Measurements from ENCODE around the gene HYAL2. TPM values are rescaled to one million over a fixed set of nuclear protein-coding genes. Genes with fewer than 3 reads are reported as not detected.
A peak's percentile ranks its signal among the peaks of the same experiment; 100 is the strongest.

The HYAL2 gene
- total RNA-seq, 1 experiment from 2014 or later, result 12.6 TPM

- no peaks in the 10 kb centered on the region for H3K9me3 Mint-ChIP-seq (ENCODE audit: unreplicated experiment)
- CTCF ChIA-PET, result interaction anchor here (0.5 to 1.4 kb wide), 7 partner anchors 9 to 1316 kb away, joined by 3 to 9 read pairs (median 3); partner anchors contain the start of genes HYAL2, HYAL3, NAA80 and ZMYND10
- POLR2A ChIA-PET, result interaction anchor here (1.5 kb wide), 1 partner anchor 62 kb away, joined by 3 read pairs; the partner anchor contains the start of gene IFRD2
- peaks cover 25% of the 10 kb centered on the region for H3K4me1 Mint-ChIP-seq (ENCODE audit: insufficient read depth, unreplicated experiment)
- DNase-seq (ENCODE audit: unreplicated experiment), result no peak
- intact Hi-C loops (cut with micrococcal nuclease), result no loop called here
- no peaks in the 10 kb centered on the region for H3K27me3 Mint-ChIP-seq (ENCODE audit: insufficient read depth, unreplicated experiment)
- no TSS peak for BruUV-seq (replicated peaks)
- no peak for TF ChIP-seq CTCF (IDR thresholded peaks at IDR 0.05; ENCODE audit: unreplicated experiment)
- H3K4me3 Mint-ChIP-seq (ENCODE audit: unreplicated experiment), result no peak overlapping the region
- H3K36me3 Mint-ChIP-seq (ENCODE audit: insufficient read depth, unreplicated experiment), result peaks cover 43% of the 10 kb centered on the region
- no peak overlapping the region for H3K27ac Mint-ChIP-seq (ENCODE audit: low read depth, unreplicated experiment)
Observed at GRCh38 chr3:50354186-50354764, 31.7 kb upstream of the HYAL2 start.

DNA sequence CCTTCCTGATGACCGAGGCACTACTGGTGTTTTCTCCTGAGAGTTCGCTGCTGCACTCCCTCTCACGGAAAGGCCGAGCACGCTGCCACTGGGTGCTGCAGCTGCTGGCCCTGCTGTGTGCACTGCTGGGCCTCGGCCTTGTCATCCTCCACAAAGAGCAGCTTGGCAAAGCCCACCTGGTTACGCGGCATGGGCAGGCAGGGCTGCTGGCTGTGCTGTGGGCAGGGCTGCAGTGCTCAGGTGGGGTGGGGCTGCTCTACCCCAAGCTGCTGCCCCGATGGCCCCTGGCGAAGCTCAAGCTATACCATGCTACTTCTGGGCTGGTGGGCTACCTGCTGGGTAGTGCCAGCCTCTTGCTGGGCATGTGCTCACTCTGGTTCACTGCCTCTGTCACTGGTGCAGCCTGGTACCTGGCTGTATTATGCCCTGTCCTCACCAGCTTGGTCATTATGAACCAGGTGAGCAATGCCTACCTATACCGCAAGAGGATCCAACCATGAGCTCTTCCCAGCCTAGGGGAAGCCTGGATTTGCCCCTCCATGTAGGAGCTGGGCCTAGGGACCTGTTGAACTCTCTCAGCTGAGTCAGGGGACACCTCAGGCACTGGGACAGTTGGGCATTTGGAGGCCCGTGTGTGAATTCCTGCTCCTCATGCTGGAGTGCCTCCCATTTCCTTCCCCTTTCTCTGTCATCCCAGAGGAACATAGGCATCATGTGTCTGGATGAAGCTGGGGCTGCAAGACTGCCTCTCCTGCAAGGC lies 30.9 kb upstream of the HYAL2 start:
- CTCF ChIA-PET, result interaction anchor here (0.6 to 1.5 kb wide), 10 partner anchors 15 to 1316 kb away, joined by 3 to 15 read pairs (median 3); partner anchors contain the start of genes HYAL2, HYAL3 and NAA80
- no peak for TF ChIP-seq CTCF (IDR thresholded peaks at IDR 0.05; ENCODE audit: unreplicated experiment)
- no peaks in the 10 kb centered on the region for H3K9me3 Mint-ChIP-seq (ENCODE audit: unreplicated experiment)
- POLR2A ChIA-PET, result interaction anchor here (1.7 to 3.6 kb wide), 2 partner anchors 17 to 25 kb away, joined by 14 read pairs; partner anchors contain the start of gene TUSC2
- H3K4me3 Mint-ChIP-seq (ENCODE audit: unreplicated experiment), result peak overlapping the region; percentile 28
- intact Hi-C loops (cut with micrococcal nuclease), result no loop called here
- peaks cover 46% of the 10 kb centered on the region for H3K36me3 Mint-ChIP-seq (ENCODE audit: insufficient read depth, unreplicated experiment)
- peaks cover 25% of the 10 kb centered on the region for H3K4me1 Mint-ChIP-seq (ENCODE audit: insufficient read depth, unreplicated experiment)
- no peaks in the 10 kb centered on the region for H3K27me3 Mint-ChIP-seq (ENCODE audit: insufficient read depth, unreplicated experiment)
- DNase-seq (ENCODE audit: unreplicated experiment), result no peak
- H3K27ac Mint-ChIP-seq (ENCODE audit: low read depth, unreplicated experiment), result no peak overlapping the region
- no TSS peak for BruUV-seq (replicated peaks)

DNA sequence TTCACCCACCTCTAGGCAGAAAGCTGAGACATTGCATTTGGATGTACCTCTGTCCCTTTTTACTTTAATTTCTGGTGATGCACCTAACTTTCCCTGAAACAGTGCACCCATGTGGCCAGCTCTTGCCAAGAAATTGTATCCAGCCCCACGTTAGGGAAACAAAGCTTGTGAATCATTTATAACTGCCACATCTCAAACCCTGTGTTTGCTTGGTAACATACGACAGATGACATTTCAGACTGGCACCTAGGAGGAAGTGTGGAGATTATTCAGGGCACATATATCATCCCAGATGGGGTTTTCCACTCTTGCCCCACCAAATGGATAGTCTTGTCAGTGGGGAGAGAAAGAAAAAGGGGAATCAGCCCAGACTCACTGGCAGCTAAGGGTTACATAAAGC lies 30.2 kb upstream of the HYAL2 start:
- H3K27me3 Mint-ChIP-seq (ENCODE audit: insufficient read depth, unreplicated experiment), result no peaks in the 10 kb centered on the region
- H3K4me1 Mint-ChIP-seq (ENCODE audit: insufficient read depth, unreplicated experiment), result peaks cover 25% of the 10 kb centered on the region
- H3K27ac Mint-ChIP-seq (ENCODE audit: low read depth, unreplicated experiment), result no peak overlapping the region
- no TSS peak for BruUV-seq (replicated peaks)
- peaks cover 52% of the 10 kb centered on the region for H3K36me3 Mint-ChIP-seq (ENCODE audit: insufficient read depth, unreplicated experiment)
- ChIA-PET POLR2A (interaction anchor here (1.7 to 3.6 kb wide), 2 partner anchors 16 to 24 kb away, joined by 14 read pairs; partner anchors contain the start of gene TUSC2), CTCF (interaction anchor here (0.6 to 1.5 kb wide), 6 partner anchors 15 to 1149 kb away, joined by 3 to 15 read pairs (median 4); no protein-coding TSS in a partner anchor)
- intact Hi-C loops (cut with micrococcal nuclease), result no loop called here
- no peak for DNase-seq (ENCODE audit: unreplicated experiment)
- no peaks in the 10 kb centered on the region for H3K9me3 Mint-ChIP-seq (ENCODE audit: unreplicated experiment)
- TF ChIP-seq CTCF (IDR thresholded peaks at IDR 0.05; ENCODE audit: unreplicated experiment), result peak; percentile 19
- H3K4me3 Mint-ChIP-seq (ENCODE audit: unreplicated experiment), result peak overlapping the region; percentile 28

DNA sequence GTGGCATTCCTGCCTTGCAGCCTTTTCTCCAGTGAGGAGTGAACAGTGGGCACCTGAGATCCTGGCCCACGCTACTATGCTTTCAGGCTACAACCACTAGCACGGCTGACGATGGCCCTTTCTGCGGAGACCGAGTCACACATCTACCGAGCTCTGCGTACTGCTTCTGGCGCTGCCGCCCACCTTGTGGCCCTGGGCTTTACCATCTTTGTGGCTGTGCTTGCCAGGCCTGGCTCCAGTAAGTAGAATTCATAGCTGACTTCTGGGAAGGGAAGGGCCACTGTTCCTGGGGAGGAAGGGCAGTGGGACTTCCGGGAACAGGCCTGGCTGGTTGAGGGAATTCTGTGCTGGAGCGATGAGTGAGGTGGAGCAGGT lies 28.8 kb upstream of the HYAL2 start:
- Mint-ChIP-seq H3K27me3 (ENCODE audit: insufficient read depth, unreplicated experiment) (no peaks in the 10 kb centered on the region), H3K36me3 (ENCODE audit: insufficient read depth, unreplicated experiment) (peaks cover 56% of the 10 kb centered on the region), H3K27ac (ENCODE audit: low read depth, unreplicated experiment) (peak overlapping the region; percentile 95), H3K4me3 (ENCODE audit: unreplicated experiment) (peak overlapping the region; percentile 87), H3K9me3 (ENCODE audit: unreplicated experiment) (no peaks in the 10 kb centered on the region), H3K4me1 (ENCODE audit: insufficient read depth, unreplicated experiment) (peaks cover 22% of the 10 kb centered on the region)
- TSS peak; percentile 63 for BruUV-seq (replicated peaks)
- POLR2A ChIA-PET, result interaction anchor here (0.8 to 5.2 kb wide), 13 partner anchors 9 to 1321 kb away, joined by 3 to 79 read pairs (median 4); partner anchors contain the start of genes HEMK1, IFRD2, MAPKAPK3 and RASSF1
- TF ChIP-seq CTCF (IDR thresholded peaks at IDR 0.05; ENCODE audit: unreplicated experiment), result no peak
- intact Hi-C loops (cut with micrococcal nuclease), result no loop called here
- DNase-seq (ENCODE audit: unreplicated experiment), result no peak
- CTCF ChIA-PET, result interaction anchor here (0.7 to 5.8 kb wide), 3 partner anchors 8 to 264 kb away, joined by 3 to 46 read pairs (median 3); no protein-coding TSS in a partner anchor
